Cerebellar cortex (tissue), 1 donor: Measurements from ENCODE around the gene LEKR1.
"Not testable (repeated sequence)": the region's sequence is repeated elsewhere in the genome, so short reads cannot be mapped to it uniquely, and the experiment has no call there.

Source experiments
- DNase-seq: peaks from one replicate; pipeline ENCODE4 v3.0.0-alpha.2; 2015; ENCODE audit warnings: low spot score

LEKR1 gene

GRCh38 chr3:156837115-156837514 is 11.0 kb downstream of the LEKR1 start:
- DNase-seq: no peak

- DNase-seq: no peak
Observed at GRCh38 chr3:156838035-156838434, 11.9 kb downstream of the LEKR1 start.

- DNase-seq: no peak
Observed at GRCh38 chr3:156840826-156841689, 14.9 kb downstream of the LEKR1 start.

GRCh38 chr3:156843071-156843808 is 17.1 kb downstream of the LEKR1 start:
- DNase-seq: no peak

GRCh38 chr3:156847752-156848448 is 21.7 kb downstream of the LEKR1 start:
- no peak for DNase-seq

- DNase-seq: no peak
Observed at GRCh38 chr3:156859578-156859977, 33.4 kb downstream of the LEKR1 start.

- DNase-seq: no peak
Observed at GRCh38 chr3:156860873-156861272, 34.7 kb downstream of the LEKR1 start.

GRCh38 chr3:156862338-156862737 is 36.2 kb downstream of the LEKR1 start:
- no peak for DNase-seq

GRCh38 chr3:156865732-156866131 is 39.6 kb downstream of the LEKR1 start:
- DNase-seq: no peak

GRCh38 chr3:156867174-156867573 is 41.0 kb downstream of the LEKR1 start:
- DNase-seq: no peak

GRCh38 chr3:156867920-156868319 is 41.8 kb downstream of the LEKR1 start:
- no peak for DNase-seq

GRCh38 chr3:156873906-156874305 is 47.8 kb downstream of the LEKR1 start:
- no peak for DNase-seq

- DNase-seq: not testable (repeated sequence)
Observed at GRCh38 chr3:156879491-156879890, 53.3 kb downstream of the LEKR1 start.

- no peak for DNase-seq
Observed at GRCh38 chr3:156885761-156886160, 59.6 kb downstream of the LEKR1 start.

- no peak for DNase-seq
Observed at GRCh38 chr3:156888176-156888575, 62.0 kb downstream of the LEKR1 start.

- no peak for DNase-seq
Observed at GRCh38 chr3:156888576-156888975, 62.4 kb downstream of the LEKR1 start.

- no peak for DNase-seq
Observed at GRCh38 chr3:156892701-156893100, 66.5 kb downstream of the LEKR1 start.

GRCh38 chr3:156895374-156895773 is 69.2 kb downstream of the LEKR1 start:
- DNase-seq: not testable (repeated sequence)

- DNase-seq: not testable (repeated sequence)
Observed at GRCh38 chr3:156897851-156898250, 71.7 kb downstream of the LEKR1 start.

- no peak for DNase-seq
Observed at GRCh38 chr3:156898296-156898880, 72.2 kb downstream of the LEKR1 start.

GRCh38 chr3:156899951-156900350 is 73.8 kb downstream of the LEKR1 start:
- DNase-seq: no peak

- no peak for DNase-seq
Observed at GRCh38 chr3:156902916-156903315, 76.8 kb downstream of the LEKR1 start.
